Uterus (tissue), 4 donors: ENCODE measurements around the gene GPR158. TPM values are rescaled to one million over a fixed set of nuclear protein-coding genes. Genes with fewer than 3 reads are reported as not detected.

ENCODE experiments used
- DNase-seq, 2 donors: peaks; one replicate each; pipeline ENCODE4 v3.0.0-alpha.2; 2019 to 2020
- H3K27ac ChIP-seq, 2 donors: fragments of 200-600 bp; sonication (generic); 1 replicate in 1 of 2; 2 replicates in 1 of 2; pipeline ENCODE4 v1.5.1; 2016 to 2018
- H3K27me3 ChIP-seq, 2 donors: fragments of 200-600 bp; sonication (generic); one replicate each; pipeline ENCODE4 v1.5.1; 2018 to 2019; ENCODE audit warnings: control low read depth in 1 of 2
- H3K36me3 ChIP-seq, 2 donors: fragments of 200-600 bp; sonication (generic); one replicate each; pipeline ENCODE4 v1.5.1; 2019; ENCODE audit warnings: control low read depth in 1 of 2
- H3K4me1 ChIP-seq, 2 donors: fragments of 200-600 bp; sonication (generic); one replicate each; pipeline ENCODE4 v1.5.1; 2018 to 2019; ENCODE audit warnings: control low read depth in 1 of 2
- H3K4me3 ChIP-seq, 2 donors: fragments of 200-600 bp; sonication (generic); 1 replicate in 1 of 2; 2 replicates in 1 of 2; pipeline ENCODE4 v1.5.1; 2018 to 2019; ENCODE audit warnings: mild to moderate bottlenecking in 1 of 2
- H3K9me3 ChIP-seq, 2 donors: fragments of 200-600 bp; sonication (generic); one replicate each; pipeline ENCODE4 v1.5.1; 2019; ENCODE audit warnings: control low read depth in 1 of 2
- POLR2A ChIP-seq, 2 donors: fragments of 450-650 bp; IDR thresholded peaks; one replicate each; pipeline ENCODE4 v1.6.1; 2016; ENCODE audit warnings: antibody characterized with exemption in 2 of 2, mild to moderate bottlenecking in 1 of 2, moderate library complexity in 1 of 2
- intact Hi-C: fragments of 100-400 bp; cut with DNase I; formaldehyde crosslinking; loops from one replicate; pipeline ENCODE4 v1.15.1; 2023; ENCODE audit warnings: low total_unique reads
- total RNA-seq, 4 donors: library from RNA; depleted of rRNA in 3 of 4; stranded (reverse); fragments of >200 nt in 3 of 4; gene quantifications; one replicate each; pipeline versions ENCODE4 v1.1.0 to v1.2.4, GENCODE V29; 2014 to 2023
- TF ChIP-seq, protein P1 (sequence below), 4 experiments: fragments of 200-600 bp in 2 of 4; fragments of 450-650 bp in 2 of 4; sonication (generic) in 2 of 4; IDR thresholded peaks; one replicate each; pipeline ENCODE4 v1.5.1; 2016 to 2019; ENCODE audit warnings: antibody characterized with exemption in 4 of 4, mild to moderate bottlenecking in 2 of 4, moderate library complexity in 1 of 4
- donor health status: DM: yes; HTN: yes; CAD: no.

The GPR158 gene
- total RNA-seq, 4 donors from 2014 or later, result 0.07 TPM; not detected in 3

DNA sequence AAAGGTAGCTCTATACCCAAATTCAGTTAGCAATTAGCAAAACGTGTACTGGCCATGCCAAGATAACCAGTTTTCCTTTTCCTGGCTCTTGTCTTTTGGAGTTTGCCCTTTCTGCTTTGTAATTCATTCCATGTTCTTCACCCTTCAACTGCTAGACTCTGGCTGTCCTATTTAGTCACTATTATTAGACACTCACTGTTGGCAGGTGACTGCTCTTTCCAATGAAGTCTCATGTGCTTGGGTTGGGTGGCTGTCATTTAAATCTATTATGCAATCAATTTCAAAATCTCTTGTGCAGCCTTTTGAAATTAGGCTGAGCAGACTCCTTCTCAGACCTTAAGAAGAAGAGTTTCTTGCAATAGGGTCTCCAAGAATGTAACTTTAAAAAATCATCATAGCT, 266.5 kb downstream of the GPR158 start:
- Histone ChIP-seq H3K4me1 (no peaks in the 10 kb centered on the region), H3K36me3 (no peaks in the 10 kb centered on the region), H3K9me3 (no peaks in the 10 kb centered on the region), H3K27ac (no peak overlapping the region), H3K27me3 (no peaks in the 10 kb centered on the region), H3K4me3 (no peak overlapping the region)
- TF ChIP-seq, protein P1, sequence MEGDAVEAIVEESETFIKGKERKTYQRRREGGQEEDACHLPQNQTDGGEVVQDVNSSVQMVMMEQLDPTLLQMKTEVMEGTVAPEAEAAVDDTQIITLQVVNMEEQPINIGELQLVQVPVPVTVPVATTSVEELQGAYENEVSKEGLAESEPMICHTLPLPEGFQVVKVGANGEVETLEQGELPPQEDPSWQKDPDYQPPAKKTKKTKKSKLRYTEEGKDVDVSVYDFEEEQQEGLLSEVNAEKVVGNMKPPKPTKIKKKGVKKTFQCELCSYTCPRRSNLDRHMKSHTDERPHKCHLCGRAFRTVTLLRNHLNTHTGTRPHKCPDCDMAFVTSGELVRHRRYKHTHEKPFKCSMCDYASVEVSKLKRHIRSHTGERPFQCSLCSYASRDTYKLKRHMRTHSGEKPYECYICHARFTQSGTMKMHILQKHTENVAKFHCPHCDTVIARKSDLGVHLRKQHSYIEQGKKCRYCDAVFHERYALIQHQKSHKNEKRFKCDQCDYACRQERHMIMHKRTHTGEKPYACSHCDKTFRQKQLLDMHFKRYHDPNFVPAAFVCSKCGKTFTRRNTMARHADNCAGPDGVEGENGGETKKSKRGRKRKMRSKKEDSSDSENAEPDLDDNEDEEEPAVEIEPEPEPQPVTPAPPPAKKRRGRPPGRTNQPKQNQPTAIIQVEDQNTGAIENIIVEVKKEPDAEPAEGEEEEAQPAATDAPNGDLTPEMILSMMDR (IDR thresholded peaks at IDR 0.05), result no peak
- TF ChIP-seq POLR2A (IDR thresholded peaks at IDR 0.05), result no peak
- intact Hi-C loops, result no loop called here
- DNase-seq, result no peak

DNA sequence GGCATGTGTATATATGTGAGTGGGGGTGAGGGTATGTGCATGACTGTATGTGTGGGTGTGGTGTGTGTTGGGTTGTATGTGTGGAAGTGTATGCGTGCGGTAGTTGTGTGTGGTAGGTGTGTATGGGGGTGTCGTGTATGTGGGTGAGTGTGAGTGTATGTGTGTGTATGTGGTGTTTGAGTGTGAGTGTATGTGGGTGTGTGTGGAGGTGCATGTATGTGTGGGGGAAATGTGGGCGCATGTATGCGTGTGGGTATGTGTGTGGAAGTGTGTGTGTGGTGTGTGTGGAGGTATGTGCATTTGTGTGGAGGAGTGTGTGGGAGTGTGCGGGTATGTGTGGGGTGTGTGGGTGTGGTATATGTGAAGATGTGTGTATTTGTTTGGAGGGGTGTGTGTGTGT, 269.5 kb downstream of the GPR158 start:
- TF ChIP-seq, protein P1 (IDR thresholded peaks at IDR 0.05), result no peak
- no peak for TF ChIP-seq POLR2A (IDR thresholded peaks at IDR 0.05)
- H3K36me3 ChIP-seq, result no peaks in the 10 kb centered on the region
- no peaks in the 10 kb centered on the region for H3K27me3 ChIP-seq
- no peak for DNase-seq
- H3K27ac ChIP-seq, result no peak overlapping the region
- no peaks in the 10 kb centered on the region for H3K4me1 ChIP-seq
- intact Hi-C loops, result no loop called here
- H3K4me3 ChIP-seq, result no peak overlapping the region
- H3K9me3 ChIP-seq, result no peaks in the 10 kb centered on the region

DNA sequence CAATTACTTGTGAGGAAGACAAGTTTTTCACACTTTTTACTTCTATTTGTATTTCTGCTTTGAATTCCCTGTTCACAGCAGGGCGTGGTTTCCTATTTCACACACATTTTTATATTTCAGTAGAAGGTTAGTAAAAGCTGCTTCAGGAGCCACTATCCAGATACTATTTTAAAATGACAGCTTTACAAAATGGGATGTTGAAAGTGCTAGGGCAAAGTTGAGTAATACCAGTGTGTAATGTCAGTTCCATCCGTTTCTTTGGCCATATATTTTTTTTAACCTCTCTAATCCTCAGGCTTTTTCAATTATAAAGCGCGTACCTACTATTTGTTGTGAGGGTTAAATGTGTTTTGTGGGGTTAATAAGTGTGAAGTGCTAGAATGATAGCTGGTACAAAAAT, 276.6 kb downstream of the GPR158 start:
- no peaks in the 10 kb centered on the region for H3K9me3 ChIP-seq
- no peaks in the 10 kb centered on the region for H3K4me1 ChIP-seq
- H3K36me3 ChIP-seq, result no peaks in the 10 kb centered on the region
- TF ChIP-seq, protein P1 (IDR thresholded peaks at IDR 0.05), result no peak
- no peak for TF ChIP-seq POLR2A (IDR thresholded peaks at IDR 0.05)
- no peak overlapping the region for H3K27ac ChIP-seq
- DNase-seq, result no peak
- H3K27me3 ChIP-seq, result no peaks in the 10 kb centered on the region
- no peak overlapping the region for H3K4me3 ChIP-seq
- intact Hi-C loops, result no loop called here

DNA sequence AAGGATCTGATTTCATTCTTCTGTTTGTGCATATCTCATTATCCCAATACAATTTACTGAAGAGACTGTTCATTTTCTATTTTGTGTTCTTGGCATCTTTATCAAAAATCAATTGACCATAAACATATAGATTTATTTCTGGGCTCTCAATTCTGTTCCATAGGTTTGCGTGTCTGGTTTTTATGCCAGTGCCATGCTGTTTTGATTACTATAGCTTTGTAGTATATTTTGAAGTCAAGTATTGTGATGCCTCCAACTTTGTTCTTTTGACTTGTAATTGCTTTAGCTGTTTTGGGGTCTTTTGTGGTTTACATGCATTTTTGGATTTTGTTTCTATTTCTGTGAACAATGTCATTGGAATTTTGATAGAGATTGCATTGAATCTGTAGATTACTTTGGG, 278.8 kb downstream of the GPR158 start:
- H3K4me3 ChIP-seq, result no peak overlapping the region
- DNase-seq, result no peak
- intact Hi-C loops, result no loop called here
- no peaks in the 10 kb centered on the region for H3K9me3 ChIP-seq
- H3K4me1 ChIP-seq, result no peaks in the 10 kb centered on the region
- no peaks in the 10 kb centered on the region for H3K36me3 ChIP-seq
- H3K27ac ChIP-seq, result no peak overlapping the region
- TF ChIP-seq POLR2A (IDR thresholded peaks at IDR 0.05), result no peak
- TF ChIP-seq, protein P1 (IDR thresholded peaks at IDR 0.05), result no peak
- H3K27me3 ChIP-seq, result no peaks in the 10 kb centered on the region

DNA sequence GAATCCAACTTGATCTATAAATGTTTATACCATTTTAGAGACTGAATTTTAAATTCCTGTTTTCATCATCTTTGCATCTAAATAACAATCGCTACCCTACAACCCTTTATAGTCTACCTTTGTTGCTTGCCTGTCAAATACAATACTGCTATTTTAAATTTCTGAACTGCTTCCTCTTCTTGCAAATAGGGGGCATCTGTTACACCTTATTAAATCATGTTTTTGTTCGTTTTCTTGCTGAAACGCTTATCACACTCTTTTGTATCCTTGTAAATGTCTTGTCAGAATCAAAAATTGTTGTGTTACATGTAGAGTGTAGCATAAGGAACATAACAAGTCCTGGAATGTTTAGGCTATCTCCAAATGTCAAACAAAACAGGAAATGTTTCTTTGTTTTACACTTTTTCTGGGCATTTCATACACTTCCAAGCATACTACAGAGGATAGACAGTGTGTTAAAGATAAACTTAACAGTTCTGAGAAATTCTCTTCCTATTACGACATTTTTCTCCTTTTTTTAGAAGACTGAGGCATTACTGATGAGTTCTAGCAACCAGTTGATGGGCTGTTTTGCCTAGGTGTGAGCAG, 281.3 kb downstream of the GPR158 start:
- intact Hi-C loops, result no loop called here
- Histone ChIP-seq H3K27me3 (no peaks in the 10 kb centered on the region), H3K4me1 (no peaks in the 10 kb centered on the region), H3K9me3 (no peaks in the 10 kb centered on the region), H3K4me3 (no peak overlapping the region), H3K27ac (no peak overlapping the region), H3K36me3 (no peaks in the 10 kb centered on the region)
- TF ChIP-seq, protein P1 (IDR thresholded peaks at IDR 0.05), result no peak
- TF ChIP-seq POLR2A (IDR thresholded peaks at IDR 0.05), result no peak
- DNase-seq, result no peak
